NOMO-1 (cell line): ENCODE measurements around the gene WASF3.

Experiments
- DNase-seq, 2 experiments: peaks; one replicate each; lab custom pipeline; 2025; ENCODE audit not compliant: unreplicated experiment in 2 of 2; lab: John Stamatoyannopoulos, UW

The WASF3 gene

GRCh38 chr13:26585136-26585535, 27.7 kb downstream of the WASF3 start:
- DNase-seq: no peak

GRCh38 chr13:26587251-26587650, 29.8 kb downstream of the WASF3 start:
- no peak for DNase-seq

GRCh38 chr13:26589226-26589625, 31.7 kb downstream of the WASF3 start:
- no peak for DNase-seq

- no peak for DNase-seq
These were observed 32.3 kb downstream of the WASF3 start for GRCh38 chr13:26589754-26590153.

- DNase-seq: no peak
These were observed 32.9 kb downstream of the WASF3 start for GRCh38 chr13:26590379-26590778.

GRCh38 chr13:26590951-26591350, 33.5 kb downstream of the WASF3 start:
- no peak for DNase-seq

GRCh38 chr13:26591672-26592071, 34.2 kb downstream of the WASF3 start:
- no peak for DNase-seq

GRCh38 chr13:26593661-26594060, 36.2 kb downstream of the WASF3 start:
- no peak for DNase-seq

GRCh38 chr13:26594363-26594762, 36.9 kb downstream of the WASF3 start:
- DNase-seq: no peak

- DNase-seq: no peak
These were observed 39.0 kb downstream of the WASF3 start for GRCh38 chr13:26596458-26596857.

- DNase-seq: no peak
These were observed 41.9 kb downstream of the WASF3 start for GRCh38 chr13:26599403-26599802.

- no peak for DNase-seq
These were observed 42.4 kb downstream of the WASF3 start for GRCh38 chr13:26599860-26600259.

- no peak for DNase-seq
These were observed 42.9 kb downstream of the WASF3 start for GRCh38 chr13:26600343-26600742.

GRCh38 chr13:26601669-26602068, 44.2 kb downstream of the WASF3 start:
- peak; percentile 42 to 44 for DNase-seq

GRCh38 chr13:26602783-26603182, 45.3 kb downstream of the WASF3 start:
- DNase-seq: no peak

- no peak for DNase-seq
These were observed 47.5 kb downstream of the WASF3 start for GRCh38 chr13:26604784-26605545.

- DNase-seq: no peak
These were observed 48.4 kb downstream of the WASF3 start for GRCh38 chr13:26605845-26606244.

- DNase-seq: no peak
These were observed 49.1 kb downstream of the WASF3 start for GRCh38 chr13:26606631-26607030.

GRCh38 chr13:26614721-26615120, 57.2 kb downstream of the WASF3 start:
- DNase-seq: no peak

GRCh38 chr13:26616126-26616525, 58.6 kb downstream of the WASF3 start:
- no peak for DNase-seq

GRCh38 chr13:26618726-26619125, 61.2 kb downstream of the WASF3 start:
- DNase-seq: no peak

- no peak for DNase-seq
These were observed 61.9 kb downstream of the WASF3 start for GRCh38 chr13:26619358-26619757.
